Measurements from ENCODE around the gene MRPS9.
A peak's percentile ranks its signal among the peaks of the same experiment; 100 is the strongest.

The MRPS9 gene

DNA sequence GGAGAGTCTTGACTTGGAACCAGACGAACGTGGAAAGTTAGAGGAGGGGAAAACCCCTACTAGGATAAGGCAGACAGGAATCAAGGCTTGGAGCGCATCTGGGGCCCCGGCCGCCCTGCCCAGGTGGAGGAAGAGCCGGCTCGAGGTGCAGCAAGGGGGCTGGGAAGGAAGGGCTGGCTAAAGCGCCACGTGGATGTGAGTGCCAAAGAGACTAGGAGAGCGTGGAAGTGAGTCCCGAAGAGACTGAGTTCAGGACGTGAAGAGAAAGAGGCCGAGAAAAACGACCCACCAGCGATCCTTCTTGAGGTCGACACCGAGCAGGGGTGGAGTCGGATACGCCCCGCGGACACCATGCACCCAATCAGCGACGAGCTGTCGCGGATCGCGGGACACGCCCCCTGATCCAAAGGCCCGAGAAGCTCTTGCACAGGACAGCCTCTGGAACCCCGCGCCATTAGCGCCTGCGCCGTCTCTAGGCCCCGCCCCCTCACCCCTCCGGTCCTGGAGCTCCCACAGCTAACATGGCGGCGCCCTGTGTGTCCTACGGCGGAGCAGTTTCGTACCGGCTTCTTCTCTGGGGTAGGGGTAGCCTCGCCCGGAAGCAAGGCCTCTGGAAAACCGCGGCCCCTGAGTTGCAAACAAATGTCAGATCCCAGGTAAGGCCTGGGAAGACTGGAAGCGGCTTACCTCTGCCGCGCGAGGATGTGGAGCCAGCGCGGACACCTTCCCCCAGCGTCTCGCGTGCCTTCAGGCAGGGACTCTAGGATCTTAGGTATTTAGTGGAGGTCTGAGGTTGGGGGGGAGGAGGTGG lies at the start of gene MRPS9:
TSS of gene MRPS9 (plus strand) at position 498 of the 811 bp plus-strand sequence. CDS start at position 522, 24 bp downstream.
- DNase-seq: peak; percentile 98

DNA sequence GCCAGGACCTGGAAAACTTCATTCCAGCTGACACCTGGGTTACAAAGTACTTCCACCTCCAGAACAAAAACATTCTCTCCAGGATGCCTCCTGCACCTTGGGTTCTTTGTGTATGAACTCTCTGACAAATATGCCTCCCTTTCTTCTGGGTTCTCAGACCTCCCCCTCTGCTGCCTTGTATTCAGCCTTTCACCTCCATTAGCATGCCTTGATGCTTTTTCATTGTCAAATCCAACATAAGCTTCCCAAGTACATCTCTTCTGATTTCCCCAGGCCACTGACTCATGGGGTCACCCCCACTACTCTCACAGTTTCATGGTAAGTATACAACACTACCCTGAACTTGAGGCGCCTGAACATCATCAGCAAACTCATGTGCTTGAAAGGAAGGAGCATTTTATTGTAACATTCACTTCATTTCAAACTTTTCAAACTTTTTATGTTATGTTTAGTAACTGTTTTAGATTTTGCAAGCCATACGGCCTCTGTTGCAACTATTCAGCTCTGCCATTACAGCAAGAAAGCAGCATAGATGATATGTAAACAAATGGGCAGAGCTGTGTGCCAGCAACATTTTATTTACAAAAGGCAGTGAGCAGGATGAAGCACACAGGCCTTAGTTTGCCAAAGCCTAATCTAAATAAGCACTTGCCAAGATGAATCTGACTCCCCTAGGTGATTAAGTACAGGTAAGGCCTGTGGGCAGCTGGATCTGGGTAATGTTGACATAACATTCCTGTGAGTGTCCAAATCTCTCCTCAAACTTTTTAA lies 32.5 kb upstream of the MRPS9 start:
- DNase-seq: no peak

DNA sequence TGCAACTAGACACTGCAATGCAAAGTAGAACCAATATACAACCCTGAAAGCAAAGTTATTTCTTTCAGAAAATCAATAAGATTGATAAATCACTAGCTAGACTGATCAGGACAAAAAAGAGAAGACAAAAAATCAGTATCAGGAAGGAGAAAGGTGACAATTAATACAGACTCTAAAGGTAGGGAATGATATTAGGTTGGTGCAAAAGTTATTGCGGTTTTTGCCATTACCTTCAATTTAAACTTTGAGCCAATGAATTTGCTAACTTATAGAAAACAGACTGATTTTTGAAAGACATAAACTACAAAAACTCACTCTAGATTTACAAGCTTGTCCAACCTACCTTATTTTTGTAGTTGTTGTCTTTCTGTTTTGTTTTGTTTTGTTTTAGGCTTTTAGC lies 30.5 kb upstream of the MRPS9 start:
- no peak for DNase-seq

DNA sequence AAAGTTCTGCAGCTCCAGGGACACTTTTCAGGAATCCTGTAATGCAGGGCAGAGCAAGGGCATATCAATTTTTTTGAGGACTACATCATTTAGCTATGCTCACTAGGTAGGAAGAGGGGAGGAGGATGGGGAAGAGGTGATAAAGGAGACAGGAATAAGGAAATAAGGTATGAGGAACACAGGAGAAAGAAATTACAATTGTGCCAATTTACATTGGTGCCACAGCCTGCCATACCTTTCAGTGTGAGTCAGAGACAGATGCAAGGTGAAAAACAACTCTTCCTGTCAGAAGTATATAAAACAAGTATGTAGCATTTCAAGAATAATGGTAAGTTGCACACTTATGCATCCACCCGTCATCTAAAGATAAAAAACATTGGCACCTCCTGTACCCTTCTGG lies 5.4 kb upstream of the MRPS9 start:
- no peak for DNase-seq

DNA sequence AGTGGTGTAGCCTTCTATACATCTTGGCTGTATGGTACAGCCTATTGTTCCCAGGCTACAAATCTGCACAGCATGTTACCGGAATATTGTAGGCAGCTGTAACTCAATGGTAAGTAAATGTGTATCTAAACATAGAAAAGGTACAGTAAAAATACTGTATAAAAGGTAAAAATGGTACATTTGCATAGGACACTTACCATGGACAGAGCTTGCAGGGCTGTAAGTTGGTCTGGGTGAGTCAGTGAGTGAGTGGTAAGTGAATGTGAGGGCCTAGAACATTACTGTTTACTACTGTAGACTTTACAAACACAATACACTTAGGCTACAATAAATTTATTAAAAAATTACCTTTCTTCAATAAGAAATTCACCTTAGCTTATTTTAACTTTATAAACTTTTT lies 3.7 kb upstream of the MRPS9 start:
- no peak for DNase-seq

DNA sequence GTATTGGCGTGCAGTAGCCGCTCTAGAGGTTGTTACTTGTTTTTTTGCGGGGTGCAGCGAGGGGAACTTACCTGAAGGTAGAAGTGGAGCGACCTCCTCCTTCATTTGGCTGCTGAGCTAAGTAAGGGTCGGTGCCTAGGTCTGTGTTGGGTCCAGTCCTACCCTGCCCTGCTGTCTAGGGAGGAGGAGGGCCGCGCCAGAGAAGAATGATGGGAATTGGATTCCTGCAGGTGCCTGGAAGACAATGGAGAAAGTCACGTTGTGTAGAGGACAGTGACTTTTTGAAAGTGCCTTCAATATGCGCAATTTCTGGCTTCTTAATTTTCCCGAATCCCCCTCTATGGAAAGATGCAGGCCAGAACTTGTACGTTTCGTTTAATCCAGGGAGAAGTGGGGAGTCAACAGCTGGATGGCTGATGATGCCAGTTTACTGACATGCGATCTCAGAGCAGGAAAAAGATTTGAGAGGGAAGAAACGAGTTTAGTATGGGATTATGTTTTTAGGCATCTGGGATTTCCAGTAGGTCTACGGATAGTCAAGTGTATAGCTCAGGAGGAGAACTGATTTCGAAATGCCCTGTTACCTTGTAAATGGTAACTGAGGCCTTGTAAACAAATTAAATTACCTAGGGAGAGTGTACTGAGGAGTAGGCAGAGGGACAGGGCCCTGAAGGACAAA lies 653 bp downstream of the MRPS9 start:
- no peak for DNase-seq

DNA sequence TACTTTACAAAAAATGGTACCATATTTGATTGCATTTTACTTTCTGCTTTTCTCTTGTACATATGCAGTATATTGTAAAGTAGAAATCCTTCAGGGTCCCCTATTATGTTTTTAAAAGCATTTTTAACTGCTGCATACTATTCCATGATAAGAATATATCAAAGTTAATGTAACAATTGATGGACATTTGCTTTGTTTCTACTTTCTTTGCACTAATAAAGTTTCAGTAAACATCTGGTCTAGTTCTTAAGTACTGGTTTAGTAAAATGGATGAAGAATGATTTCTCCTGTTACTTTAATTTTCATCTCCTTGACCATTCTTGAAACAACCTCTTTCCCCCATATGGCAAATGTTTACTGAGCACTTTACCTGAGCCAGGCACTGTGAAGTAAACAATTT lies 1.7 kb downstream of the MRPS9 start:
- no peak for DNase-seq

DNA sequence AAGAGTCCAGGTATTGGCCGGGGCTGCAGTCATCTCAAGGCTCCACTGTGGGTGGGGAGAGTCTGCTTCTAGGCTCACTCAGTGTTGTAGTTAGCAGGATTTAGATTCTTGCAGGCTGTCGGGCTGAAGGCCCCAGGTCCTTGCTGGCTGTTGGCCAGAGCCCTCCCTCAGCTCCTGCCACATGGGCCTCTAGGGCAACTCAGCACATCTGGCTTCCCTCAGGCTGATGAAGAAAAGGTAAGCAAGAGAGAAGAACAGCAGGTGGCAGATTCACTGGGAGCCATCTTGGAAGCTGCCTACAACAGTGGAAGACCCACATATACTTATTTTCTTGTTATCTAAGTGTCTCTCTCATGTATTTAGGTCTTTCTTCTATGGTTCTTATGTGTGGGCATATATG lies 4.3 kb downstream of the MRPS9 start:
- no peak for DNase-seq

DNA sequence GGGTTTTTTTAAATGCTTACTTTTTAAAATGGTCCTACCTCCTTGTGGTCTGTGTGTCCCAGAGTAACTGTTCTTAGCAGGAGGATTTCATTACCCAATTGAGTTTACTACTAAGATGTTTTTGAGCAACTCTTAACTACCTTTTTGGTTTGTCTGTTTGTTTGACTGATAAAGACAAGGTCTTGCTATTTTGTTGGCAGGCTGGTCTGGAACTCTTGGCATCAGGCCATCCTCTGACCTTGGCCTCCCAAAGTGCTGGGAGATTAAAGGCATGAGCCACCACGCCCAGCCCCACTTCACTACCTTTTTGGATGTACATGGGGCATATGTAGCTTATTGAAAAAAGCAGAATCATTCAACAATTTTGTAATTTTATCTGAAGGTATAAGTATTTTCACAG lies 14.9 kb downstream of the MRPS9 start:
- no peak for DNase-seq

DNA sequence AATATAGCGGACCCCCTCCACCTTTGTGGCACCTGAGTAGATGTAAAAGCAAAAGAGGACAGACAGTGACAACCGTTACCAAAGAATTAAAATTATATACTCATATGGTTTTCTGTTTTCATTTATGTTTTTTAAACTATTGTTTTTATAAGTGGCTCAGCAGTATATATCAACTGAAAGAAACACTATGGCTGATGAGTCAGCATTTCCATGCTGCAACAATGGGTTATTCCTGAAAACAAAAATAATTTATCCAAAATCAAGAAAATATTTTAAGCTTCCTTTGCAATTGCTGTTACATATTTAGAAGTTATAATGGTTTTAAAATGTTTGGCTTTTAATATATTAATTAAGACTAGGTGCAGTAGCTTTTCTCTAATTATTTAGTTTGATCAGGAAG lies 17.7 kb downstream of the MRPS9 start:
- no peak for DNase-seq

DNA sequence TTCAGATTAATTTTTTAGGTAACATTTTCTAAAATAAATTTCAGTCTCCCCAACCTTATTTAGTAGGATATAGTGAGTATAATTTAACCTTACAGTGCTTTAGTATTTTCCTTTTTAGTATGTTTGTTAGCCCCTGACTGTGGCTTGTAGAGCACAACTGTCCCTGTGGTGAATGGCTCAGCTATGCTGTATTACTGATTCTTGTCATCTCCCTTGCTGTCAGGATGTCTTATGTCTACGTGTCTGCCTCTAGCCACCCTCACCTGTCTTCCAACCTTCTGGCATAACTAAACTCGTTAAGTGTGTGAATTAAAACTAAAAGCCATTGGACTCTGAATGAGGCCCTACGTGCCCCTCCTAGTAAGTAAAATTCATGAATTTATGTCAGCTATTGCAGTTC lies 18.4 kb downstream of the MRPS9 start:
- no peak for DNase-seq

DNA sequence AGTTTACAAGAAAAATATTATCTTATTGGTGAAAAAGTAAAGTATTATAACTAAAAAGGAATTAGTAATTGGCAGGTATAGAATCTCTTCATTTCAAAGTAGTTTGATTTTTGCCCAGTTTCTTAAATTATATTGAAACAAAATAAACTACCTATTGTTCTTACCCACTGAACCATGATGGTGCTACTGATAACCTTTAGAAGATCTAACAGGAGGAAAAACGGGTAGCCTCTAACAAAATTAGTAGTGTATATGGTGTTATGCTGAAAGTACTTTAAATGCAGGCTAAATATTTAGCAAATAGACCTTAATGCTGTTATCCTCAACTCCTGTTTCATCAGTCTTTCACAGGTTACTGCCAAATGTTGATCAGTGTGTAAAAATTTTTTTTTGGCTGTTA lies 19.1 kb downstream of the MRPS9 start:
- no peak for DNase-seq

DNA sequence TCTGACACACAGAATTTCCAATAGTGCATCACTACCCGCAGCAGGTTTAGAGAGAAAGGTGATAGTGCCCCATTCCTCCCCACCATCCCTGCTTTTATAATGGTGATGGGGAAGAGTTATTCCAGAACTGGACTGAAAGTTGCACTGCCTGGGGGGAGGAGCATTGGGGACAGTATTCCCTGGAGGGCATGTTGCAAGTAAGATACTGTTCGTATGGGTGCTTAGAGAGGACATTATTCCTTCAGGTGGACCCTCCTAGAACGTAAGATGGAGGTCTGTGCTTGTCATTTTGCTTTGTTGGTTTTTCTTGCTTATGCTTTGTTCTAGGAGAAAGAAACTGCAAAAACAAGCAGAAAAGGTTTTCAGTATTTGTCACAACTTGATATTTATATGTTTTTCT lies 23.7 kb downstream of the MRPS9 start:
- DNase-seq: no peak

DNA sequence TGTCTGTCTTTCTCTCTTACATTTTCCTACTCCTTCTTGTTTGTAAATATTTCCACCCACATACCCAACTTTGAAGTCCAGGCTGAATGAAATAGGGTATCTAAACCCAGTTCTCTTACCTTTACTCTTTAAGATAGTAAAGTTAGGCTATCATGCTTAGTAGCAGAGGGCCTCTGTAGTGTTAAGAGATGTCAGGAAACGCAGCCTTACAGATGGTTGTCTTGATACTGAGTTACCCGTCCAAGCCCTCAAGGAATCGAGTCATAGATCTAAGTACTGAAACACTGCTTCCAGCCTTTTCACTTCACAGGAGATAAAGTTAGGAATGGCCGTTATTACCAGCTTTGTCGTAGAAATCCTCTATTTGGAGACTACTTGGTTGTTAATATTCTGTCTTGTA lies 24.3 kb downstream of the MRPS9 start:
- DNase-seq: no peak

DNA sequence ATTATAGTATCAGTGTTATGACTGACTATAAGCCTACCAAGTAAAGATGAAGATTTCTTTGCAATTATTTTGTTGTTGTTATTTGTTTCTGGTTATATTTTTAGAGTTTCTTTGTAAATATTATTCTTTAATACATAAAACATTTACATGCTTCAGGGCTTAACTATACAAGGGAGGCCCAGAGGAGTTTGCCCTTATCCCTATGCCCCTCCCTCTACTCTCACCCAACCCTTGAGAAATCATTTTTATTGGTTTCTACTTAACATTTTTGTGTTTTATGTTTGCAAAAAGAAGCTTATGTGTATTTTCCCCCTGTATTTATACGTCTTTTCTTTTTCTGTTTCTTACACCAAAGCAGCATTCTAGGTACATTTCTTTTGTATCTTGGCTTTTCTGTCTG lies 30.5 kb downstream of the MRPS9 start:
- DNase-seq: no peak

DNA sequence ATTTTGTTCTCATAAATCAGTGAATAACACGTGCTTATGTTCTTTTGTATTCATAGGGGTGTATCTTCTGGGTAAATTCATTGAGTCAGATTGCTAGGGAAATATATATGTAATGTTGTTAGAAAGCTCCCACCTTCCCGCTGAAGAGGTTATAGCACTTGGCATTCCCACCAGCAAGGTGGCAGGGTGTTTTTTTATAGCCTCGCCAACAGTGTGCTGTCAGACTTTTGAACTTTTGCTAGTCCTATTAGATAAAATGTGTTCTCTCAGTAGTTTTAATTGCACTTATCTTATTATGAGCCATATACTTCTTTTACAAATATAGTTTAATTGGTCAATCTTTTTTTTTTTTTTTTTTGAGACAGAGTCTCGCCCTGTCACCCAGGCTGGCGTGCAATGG lies 31.0 kb downstream of the MRPS9 start:
- DNase-seq: no peak

DNA sequence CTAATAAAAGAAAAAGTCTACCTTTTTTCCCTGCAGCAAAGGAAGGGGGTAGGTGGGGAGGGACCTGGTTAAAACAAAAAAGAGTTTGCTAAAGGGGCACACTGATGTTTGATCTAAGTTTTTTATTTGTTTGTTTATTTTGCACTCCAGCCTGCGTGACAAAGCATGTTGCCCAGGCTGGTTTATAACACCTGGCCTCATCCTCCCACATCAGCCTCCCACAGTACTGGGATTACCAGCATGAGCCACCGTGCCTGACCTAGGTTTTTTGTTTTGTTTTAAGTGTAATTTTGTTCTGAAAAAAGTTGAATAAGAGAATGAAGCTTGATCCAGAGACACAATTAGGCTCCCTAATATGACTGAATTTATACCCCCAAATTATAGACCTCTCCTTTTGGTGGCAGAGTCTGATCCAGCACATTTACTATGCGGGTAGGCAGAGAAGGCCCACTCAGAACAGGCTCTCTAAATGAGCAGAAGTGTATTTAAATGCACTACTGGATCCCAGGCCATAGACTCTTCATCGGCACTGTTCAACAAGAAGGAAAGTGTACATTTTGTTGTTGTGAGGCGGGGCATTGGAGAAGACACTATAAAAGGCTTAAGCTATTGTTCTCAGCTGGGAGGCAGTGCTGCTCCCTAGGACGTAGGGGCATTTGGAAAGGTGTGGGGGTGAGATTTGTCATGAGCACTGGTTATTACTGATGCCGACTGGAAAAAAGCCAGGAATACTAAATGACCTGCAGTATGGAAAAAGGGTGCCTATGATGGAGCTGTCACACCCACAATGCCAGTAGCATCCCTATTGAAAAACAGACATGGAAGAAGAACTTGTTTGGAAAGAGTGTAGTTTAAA lies 32.4 kb downstream of the MRPS9 start:
- DNase-seq: no peak

DNA sequence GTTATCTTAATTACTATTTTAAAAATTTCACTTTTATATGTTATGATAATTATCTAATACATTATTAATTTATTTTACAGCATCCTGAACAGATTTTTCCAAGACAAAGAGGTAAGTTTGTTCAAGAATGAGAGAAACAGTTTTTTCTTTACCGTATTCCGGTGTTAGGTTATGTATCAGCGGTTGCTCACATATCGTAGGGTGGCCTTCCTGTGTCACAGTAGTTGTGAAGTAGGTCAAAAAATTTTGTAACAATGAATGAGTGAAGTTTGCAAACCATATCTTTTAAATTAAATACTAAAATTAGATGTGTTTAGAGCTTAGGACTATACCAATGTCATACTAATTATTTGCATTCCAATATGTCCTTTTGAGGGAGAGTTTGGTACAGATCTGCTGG lies 33.5 kb downstream of the MRPS9 start:
- DNase-seq: no peak

DNA sequence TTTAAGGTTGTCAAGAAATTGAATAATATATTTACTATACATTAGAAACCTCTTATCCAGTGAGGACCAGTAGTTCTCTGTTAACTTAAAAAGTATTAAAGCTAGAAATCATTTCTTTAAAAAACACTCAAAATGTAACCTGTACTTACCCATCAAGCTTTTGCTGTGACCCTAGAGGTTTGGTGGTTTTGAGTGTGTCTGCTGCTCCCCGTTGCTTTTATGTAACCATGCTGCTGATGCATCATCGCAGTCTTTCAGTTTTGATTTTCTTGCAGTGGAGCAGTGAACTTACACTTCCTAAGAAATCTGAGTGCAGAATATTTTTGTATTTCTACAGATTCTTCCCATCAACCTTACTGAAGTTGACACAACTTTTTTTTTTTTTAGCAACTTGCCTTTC lies 34.2 kb downstream of the MRPS9 start:
- no peak for DNase-seq

DNA sequence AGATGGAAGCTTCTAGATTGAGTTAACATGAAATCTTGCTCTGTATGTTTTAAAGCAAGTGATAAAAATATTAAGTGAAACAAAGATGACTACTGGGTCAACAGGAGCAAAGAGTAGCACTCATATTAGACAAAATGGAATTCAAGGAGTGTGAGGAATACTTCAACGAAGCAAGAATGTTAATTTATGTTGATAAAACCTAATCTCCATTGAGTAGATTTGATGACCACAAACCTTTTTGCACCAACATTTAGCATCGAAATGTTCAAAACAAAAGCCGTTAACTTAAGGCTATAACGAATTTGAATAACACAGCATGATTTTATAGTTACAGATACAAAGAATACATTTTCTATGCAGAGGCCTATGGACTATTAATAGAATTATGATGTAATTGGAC lies 35.7 kb downstream of the MRPS9 start:
- no peak for DNase-seq

DNA sequence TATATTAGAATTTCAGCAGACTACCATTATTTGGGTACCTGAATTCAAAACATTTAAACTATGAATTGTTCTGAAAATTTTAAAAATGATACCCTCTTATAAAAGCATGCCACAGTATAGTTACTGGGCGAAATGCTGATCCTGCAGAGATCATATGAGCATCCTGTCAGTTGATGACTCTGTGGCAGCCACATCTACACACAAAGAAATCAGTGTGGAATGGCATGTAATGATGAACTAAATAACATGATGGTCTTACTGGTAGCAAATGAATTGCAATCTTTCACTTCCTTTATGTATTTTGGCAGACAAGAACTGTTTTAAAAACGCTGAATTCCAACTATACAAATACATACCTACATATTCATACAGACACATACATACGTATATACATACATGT lies 38.3 kb downstream of the MRPS9 start:
- DNase-seq: no peak

DNA sequence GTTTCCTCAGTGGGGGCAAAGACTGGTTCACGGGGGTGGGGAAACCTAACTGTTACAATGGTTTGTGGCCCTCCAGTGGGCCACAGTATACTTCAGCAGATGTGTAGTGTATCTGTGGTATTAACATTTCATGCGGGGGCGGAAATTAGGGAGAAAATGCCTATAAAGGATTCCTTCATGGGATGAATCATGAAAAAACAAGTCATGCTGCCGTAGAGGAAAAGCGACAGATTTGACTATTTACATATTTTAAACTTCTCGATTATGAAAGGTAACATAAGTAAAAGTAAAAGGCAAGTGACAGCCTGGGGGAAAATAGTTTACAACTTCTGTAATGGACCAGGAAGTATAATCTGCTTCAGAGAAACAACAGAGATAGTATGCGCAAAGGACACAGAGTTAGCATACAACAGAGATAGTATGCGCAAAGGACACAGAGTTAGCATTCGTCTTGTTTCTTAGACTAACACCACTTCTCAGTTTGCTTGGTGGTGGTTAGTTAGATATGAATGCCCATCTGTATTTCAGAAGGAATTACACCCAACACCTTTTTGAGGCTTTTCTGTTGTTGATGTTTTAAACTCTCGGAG lies 41.1 kb downstream of the MRPS9 start:
- DNase-seq: no peak

DNA sequence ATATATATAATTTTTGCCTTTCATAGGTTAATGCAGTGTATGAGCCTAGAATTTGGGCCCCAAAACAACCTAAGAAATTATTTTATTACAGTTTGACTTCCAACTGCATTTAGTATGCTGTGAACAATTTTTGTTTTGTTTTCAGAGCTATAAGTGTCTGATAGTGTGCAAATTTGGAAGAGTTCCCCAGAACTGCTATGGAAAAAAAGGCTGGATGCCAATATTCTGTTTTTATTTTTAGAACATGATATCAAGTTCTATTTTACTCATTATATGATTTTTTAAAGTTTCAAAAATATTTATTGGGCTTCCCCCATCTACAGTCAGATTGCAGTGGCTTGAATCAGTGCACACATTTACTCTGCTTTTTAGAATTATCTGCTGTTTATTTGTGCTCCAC lies 42.6 kb downstream of the MRPS9 start:
- DNase-seq: no peak
